Mesodermal cell (in vitro differentiated cells): ENCODE measurements around the gene THSD7B.

ENCODE experiments used
- H3K27ac ChIP-seq: 2 replicates; pipeline ENCODE4 v1.7.0; 2013; ENCODE audit warnings: mild to moderate bottlenecking, low read depth, low read length, moderate library complexity; ENCODE audit not compliant: severe bottlenecking
- H3K36me3 ChIP-seq: 2 replicates; pipeline ENCODE4 v1.7.1; 2013; ENCODE audit warnings: mild to moderate bottlenecking, low read length, moderate library complexity; ENCODE audit not compliant: control insufficient read depth, insufficient read depth
- H3K4me1 ChIP-seq: one replicate; pipeline ENCODE4 v1.7.1; 2013; ENCODE audit warnings: mild to moderate bottlenecking, low read length; ENCODE audit not compliant: insufficient read depth, control insufficient read depth, poor library complexity, severe bottlenecking
- H3K4me3 ChIP-seq: 2 replicates; pipeline ENCODE4 v1.7.0; 2013; ENCODE audit warnings: low read length, control low read depth, mild to moderate bottlenecking; ENCODE audit not compliant: insufficient read depth, poor library complexity, severe bottlenecking; ENCODE audit errors: extremely low read depth
- H3K9me3 ChIP-seq: 2 replicates; pipeline ENCODE4 v1.7.1; 2013; ENCODE audit warnings: mild to moderate bottlenecking, low read length, moderate library complexity; ENCODE audit not compliant: control insufficient read depth
- whole genome bisulfite sequencing, 2 experiments: methylation state at CpG; one replicate each; pipeline ENCODE4 v1.1.5; 2013; ENCODE audit warnings: missing lambda C conversion rate in 2 of 2; ENCODE audit not compliant: insufficient coverage in 2 of 2; 5-methylcytosine and 5-hydroxymethylcytosine counted together

Gene THSD7B

GRCh38 chr2:137237055-137237454 is 471.7 kb downstream of the THSD7B start:
- Histone ChIP-seq H3K4me3 (no peak overlapping the region), H3K36me3 (no peaks in the 10 kb centered on the region), H3K4me1 (no peaks in the 10 kb centered on the region), H3K27ac (no peak overlapping the region), H3K9me3 (no peaks in the 10 kb centered on the region)
- 89 to 96% methylated on average over 3 of the region's 4 CpGs for WGBS, 2 experiments

- Histone ChIP-seq H3K4me1 (no peaks in the 10 kb centered on the region), H3K36me3 (no peaks in the 10 kb centered on the region), H3K9me3 (no peaks in the 10 kb centered on the region), H3K27ac (no peak overlapping the region), H3K4me3 (no peak overlapping the region)
- WGBS, 2 experiments, result 92% methylated on average over 3 of the region's 3 CpGs; no CpG with 5 or more reads in 1 of the 2 experiments
Observed at GRCh38 chr2:137238065-137238464, 472.7 kb downstream of the THSD7B start.

GRCh38 chr2:137249463-137250130 is 484.3 kb downstream of the THSD7B start:
- no peak overlapping the region for H3K27ac ChIP-seq
- WGBS, 2 experiments, result 75% methylated on average over 1 of the region's 4 CpGs; no CpG with 5 or more reads in 1 of the 2 experiments
- no peaks in the 10 kb centered on the region for H3K9me3 ChIP-seq
- no peaks in the 10 kb centered on the region for H3K36me3 ChIP-seq
- H3K4me1 ChIP-seq, result no peaks in the 10 kb centered on the region
- no peak overlapping the region for H3K4me3 ChIP-seq

- Histone ChIP-seq H3K4me3 (no peak overlapping the region), H3K27ac (no peak overlapping the region), H3K4me1 (no peaks in the 10 kb centered on the region), H3K36me3 (no peaks in the 10 kb centered on the region), H3K9me3 (no peaks in the 10 kb centered on the region)
- WGBS, 2 experiments, result 73% methylated on average over 2 of the region's 3 CpGs; no CpG with 5 or more reads in 1 of the 2 experiments
Observed at GRCh38 chr2:137250401-137250800, 485.1 kb downstream of the THSD7B start.

- WGBS, 2 experiments, result 80 to 92% methylated on average over 1 to 2 of the region's 3 CpGs
- Histone ChIP-seq H3K4me1 (no peaks in the 10 kb centered on the region), H3K36me3 (no peaks in the 10 kb centered on the region), H3K4me3 (no peak overlapping the region), H3K27ac (no peak overlapping the region), H3K9me3 (no peaks in the 10 kb centered on the region)
Observed at GRCh38 chr2:137251045-137251444, 485.7 kb downstream of the THSD7B start.

DNA sequence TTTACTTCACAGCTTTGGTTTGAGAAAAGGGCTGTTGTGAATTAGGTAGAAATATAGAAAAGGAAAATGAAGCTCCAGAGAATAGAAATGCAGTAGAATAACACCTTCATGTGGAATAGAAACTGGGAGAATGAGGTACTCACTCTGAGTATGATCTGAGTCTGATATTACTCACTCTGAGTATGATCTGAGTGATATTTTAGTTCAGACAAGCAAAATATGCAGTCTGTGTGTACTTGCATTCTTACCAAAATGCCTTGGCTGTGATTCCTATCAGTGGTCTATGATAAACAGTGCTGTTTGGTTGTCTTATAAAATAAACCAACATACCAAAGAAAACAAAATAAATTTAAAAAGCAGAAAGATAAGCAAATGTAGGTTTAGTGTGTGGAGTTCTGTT is 487.6 kb downstream of the THSD7B start:
- no peaks in the 10 kb centered on the region for H3K9me3 ChIP-seq
- no peaks in the 10 kb centered on the region for H3K4me1 ChIP-seq
- no peak overlapping the region for H3K4me3 ChIP-seq
- no peak overlapping the region for H3K27ac ChIP-seq
- no peaks in the 10 kb centered on the region for H3K36me3 ChIP-seq

- H3K27ac ChIP-seq, result no peak overlapping the region
- H3K4me1 ChIP-seq, result no peaks in the 10 kb centered on the region
- no peaks in the 10 kb centered on the region for H3K9me3 ChIP-seq
- no peak overlapping the region for H3K4me3 ChIP-seq
- no peaks in the 10 kb centered on the region for H3K36me3 ChIP-seq
- WGBS, 2 experiments, result 89 to 100% methylated on average over 1 of the region's 1 CpG
Observed at GRCh38 chr2:137254052-137254451, 488.7 kb downstream of the THSD7B start.

DNA sequence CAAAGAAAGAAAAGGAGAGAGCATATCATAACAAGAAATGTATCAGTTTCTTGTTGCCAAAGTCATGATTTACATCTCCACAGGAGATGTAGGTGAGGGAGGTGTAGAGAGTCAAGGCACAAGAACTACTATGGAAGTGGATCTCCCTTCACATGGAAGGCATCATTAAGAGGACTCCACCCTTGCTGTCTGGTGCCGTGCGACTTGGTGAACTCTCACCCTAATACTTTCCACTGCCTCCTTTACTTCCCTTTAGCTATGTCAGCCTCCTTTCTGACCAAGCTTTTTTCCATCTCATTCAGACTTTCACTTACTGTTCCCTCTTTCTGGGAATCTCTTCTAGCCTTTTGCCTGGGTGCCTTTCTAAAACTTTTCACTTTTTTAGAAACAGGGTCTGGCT is 490.0 kb downstream of the THSD7B start:
- 92 to 95% methylated on average over 2 of the region's 2 CpGs for whole genome bisulfite sequencing, 2 experiments
- no peak overlapping the region for H3K4me3 ChIP-seq
- H3K27ac ChIP-seq, result no peak overlapping the region
- H3K9me3 ChIP-seq, result no peaks in the 10 kb centered on the region
- H3K36me3 ChIP-seq, result no peaks in the 10 kb centered on the region
- H3K4me1 ChIP-seq, result no peaks in the 10 kb centered on the region

DNA sequence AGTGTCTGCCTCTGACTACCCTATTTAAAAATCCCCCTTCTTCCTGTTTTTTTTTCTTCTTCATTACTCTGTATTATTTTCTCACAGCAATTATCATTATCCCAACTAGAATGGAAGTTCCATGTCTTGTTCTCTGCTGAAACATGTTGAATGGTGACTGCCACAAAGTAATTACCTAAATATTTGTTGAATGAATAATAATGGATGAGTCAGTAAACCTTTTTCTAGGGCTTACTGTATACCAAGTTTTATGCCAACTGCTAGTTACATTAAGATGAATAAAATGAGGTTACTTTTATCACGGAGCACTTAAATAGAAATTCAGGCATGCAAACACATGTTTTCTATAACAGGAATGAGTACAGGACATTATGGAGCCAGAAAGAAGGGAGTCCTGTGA is 490.6 kb downstream of the THSD7B start:
- Histone ChIP-seq H3K4me3 (no peak overlapping the region), H3K27ac (no peak overlapping the region), H3K9me3 (no peaks in the 10 kb centered on the region), H3K36me3 (no peaks in the 10 kb centered on the region), H3K4me1 (no peaks in the 10 kb centered on the region)
- 80% methylated on average over 1 of the region's 1 CpG; no CpG with 5 or more reads in 1 of the 2 experiments for whole genome bisulfite sequencing, 2 experiments

GRCh38 chr2:137261881-137262585 is 496.7 kb downstream of the THSD7B start:
- Histone ChIP-seq H3K9me3 (no peaks in the 10 kb centered on the region), H3K4me1 (no peaks in the 10 kb centered on the region), H3K4me3 (no peak overlapping the region), H3K36me3 (no peaks in the 10 kb centered on the region), H3K27ac (no peak overlapping the region)
- no CpG with 5 or more reads among the region's 3 CpGs for WGBS, 2 experiments

DNA sequence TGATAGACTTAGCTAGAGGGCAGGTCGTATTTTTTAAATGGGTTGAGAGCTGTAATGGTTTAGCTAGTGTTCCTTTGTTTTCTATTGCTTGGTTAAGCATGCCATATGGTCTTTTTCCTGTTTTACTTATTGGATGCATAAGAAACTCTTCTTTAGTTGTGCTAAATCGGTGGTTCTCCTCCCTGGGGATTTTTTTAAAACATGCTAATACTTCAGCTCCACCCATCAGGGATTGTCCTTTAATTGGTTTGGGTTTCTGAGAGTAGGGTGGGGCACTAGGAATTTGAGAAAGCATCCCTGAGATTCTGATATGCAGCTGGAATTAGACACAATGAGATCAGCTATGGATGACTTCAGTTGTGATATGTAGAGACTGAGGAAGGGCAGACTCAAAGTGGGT is 497.2 kb downstream of the THSD7B start:
- no peak overlapping the region for H3K4me3 ChIP-seq
- no CpG with 5 or more reads among the region's 2 CpGs for WGBS, 2 experiments
- no peak overlapping the region for H3K27ac ChIP-seq
- H3K9me3 ChIP-seq, result no peaks in the 10 kb centered on the region
- H3K36me3 ChIP-seq, result no peaks in the 10 kb centered on the region
- H3K4me1 ChIP-seq, result no peaks in the 10 kb centered on the region
